Thyroid gland (tissue), 4 donors: ENCODE measurements around the gene CYP46A1.

Experiments used
- CTCF ChIP-seq, 6 experiments: fragments of 200-600 bp in 3 of 6; fragments of 450-650 bp in 3 of 6; sonication (generic) in 3 of 6; IDR thresholded peaks; one replicate each; pipeline ENCODE4 v1.5.1; 2016 to 2019; ENCODE audit warnings: antibody characterized with exemption in 6 of 6, mild to moderate bottlenecking in 2 of 6, inconsistent platforms in 1 of 6, moderate library complexity in 1 of 6
- POLR2A ChIP-seq, 2 donors: fragments of 450-650 bp; IDR thresholded peaks; one replicate each; pipeline ENCODE4 v1.6.1; 2017; ENCODE audit warnings: antibody characterized with exemption in 2 of 2, mild to moderate bottlenecking in 2 of 2, moderate library complexity in 1 of 2

GRCh38 chr14:99736603-99737371 lies 52.7 kb downstream of the CYP46A1 start:
- TF ChIP-seq CTCF (IDR thresholded peaks at IDR 0.05) (no peak), POLR2A (IDR thresholded peaks at IDR 0.05) (no peak)
